Liver (tissue), 9 donors: Measurements from ENCODE around the gene CDK13. TPM values are rescaled to one million over a fixed set of nuclear protein-coding genes. Genes with fewer than 3 reads are reported as not detected.

Source experiments
- DNase-seq: peaks from one replicate; pipeline ENCODE4 v3.0.0-alpha.2; 2017; ENCODE audit warnings: low spot score
- H3K27ac ChIP-seq, 2 donors: one replicate each; pipeline ENCODE4 v1.7.0; 2013; ENCODE audit warnings: inconsistent platforms in 2 of 2, low read length in 2 of 2, control low read depth in 1 of 2, low read depth in 1 of 2, mild to moderate bottlenecking in 1 of 2
- H3K27me3 ChIP-seq, 4 donors: one replicate each; pipeline versions ENCODE4 v1.6.1 to v1.7.0; 2013; ENCODE audit warnings: low read length in 3 of 4, inconsistent platforms in 1 of 4, mild to moderate bottlenecking in 1 of 4, moderate library complexity in 1 of 4; ENCODE audit not compliant: control insufficient read depth in 4 of 4, insufficient read depth in 4 of 4
- H3K36me3 ChIP-seq, 4 donors: one replicate each; pipeline versions ENCODE4 v1.6.1 to v1.7.0; 2013; ENCODE audit warnings: low read length in 3 of 4, mild to moderate bottlenecking in 3 of 4, low read depth in 1 of 4, moderate library complexity in 1 of 4; ENCODE audit not compliant: control insufficient read depth in 4 of 4, insufficient read depth in 3 of 4
- H3K4me1 ChIP-seq, 4 donors: one replicate each; pipeline versions ENCODE4 v1.6.1 to v1.7.0; 2013; ENCODE audit warnings: low read length in 3 of 4, mild to moderate bottlenecking in 3 of 4, moderate library complexity in 1 of 4; ENCODE audit not compliant: control insufficient read depth in 4 of 4, insufficient read depth in 4 of 4
- H3K4me3 ChIP-seq, 3 donors: one replicate each; pipeline versions ENCODE4 v1.6.1 to v1.7.0; 2013; ENCODE audit warnings: low read length in 3 of 3, control low read depth in 1 of 3, low read depth in 1 of 3, mild to moderate bottlenecking in 1 of 3
- H3K9ac ChIP-seq, 2 donors: one replicate each; pipeline ENCODE4 v1.7.0; 2013; ENCODE audit warnings: low read length in 2 of 2, mild to moderate bottlenecking in 2 of 2, moderate library complexity in 2 of 2, control low read depth in 1 of 2, low read depth in 1 of 2
- H3K9me3 ChIP-seq, 4 donors: one replicate each; pipeline versions ENCODE4 v1.6.1 to v1.7.0; 2013; ENCODE audit warnings: low read length in 3 of 4; ENCODE audit not compliant: control insufficient read depth in 4 of 4
- CTCF ChIP-seq: fragments of 150-350 bp; IDR thresholded peaks from 2 replicates; pipeline ENCODE4 v1.5.1; 2017; ENCODE audit warnings: improper control_type of control experiment, low read depth, low read length; ENCODE audit not compliant: missing input control
- EGR1 ChIP-seq, 2 donors: IDR thresholded peaks; 2 replicates each; pipeline ENCODE4 v1.6.1; 2016 to 2018; ENCODE audit warnings: antibody characterized with exemption in 2 of 2, low read depth in 2 of 2
- FOXA1 ChIP-seq: IDR thresholded peaks from 2 replicates; pipeline ENCODE4 v1.6.1; 2016; ENCODE audit warnings: antibody characterized with exemption
- FOXA2 ChIP-seq: IDR thresholded peaks from 2 replicates; pipeline ENCODE4 v1.6.1; 2016; ENCODE audit warnings: antibody characterized with exemption
- GABPA ChIP-seq, 2 donors: IDR thresholded peaks in 1 of 2; conservative IDR thresholded peaks in 1 of 2; 2 replicates each; pipeline ENCODE4 v1.6.1; 2016; ENCODE audit warnings: antibody characterized with exemption in 2 of 2, mild to moderate bottlenecking in 1 of 2, moderate library complexity in 1 of 2
- HNF4A ChIP-seq, 2 donors: conservative IDR thresholded peaks; 2 replicates each; pipeline ENCODE4 v1.6.1; 2016; ENCODE audit warnings: antibody characterized with exemption in 2 of 2, mild to moderate bottlenecking in 2 of 2
- HNF4G ChIP-seq: IDR thresholded peaks from 2 replicates; pipeline ENCODE4 v1.6.1; 2016; ENCODE audit warnings: antibody characterized with exemption
- JUND ChIP-seq, 2 donors: IDR thresholded peaks; 2 replicates each; pipeline ENCODE4 v1.6.1; 2016; ENCODE audit warnings: antibody characterized with exemption in 2 of 2
- MAX ChIP-seq: IDR thresholded peaks from 2 replicates; pipeline ENCODE4 v1.6.1; 2016; ENCODE audit warnings: antibody characterized with exemption
- NR2F2 ChIP-seq: IDR thresholded peaks from 2 replicates; pipeline ENCODE4 v1.6.1; 2016; ENCODE audit warnings: antibody characterized with exemption
- RAD21 ChIP-seq, 2 donors: IDR thresholded peaks; 2 replicates each; pipeline ENCODE4 v1.6.1; 2016; ENCODE audit warnings: antibody characterized with exemption in 2 of 2, mild to moderate bottlenecking in 2 of 2
- RXRA ChIP-seq, 2 donors: IDR thresholded peaks; 2 replicates each; pipeline ENCODE4 v1.6.1; 2017 to 2018; ENCODE audit warnings: antibody characterized with exemption in 2 of 2, mild to moderate bottlenecking in 1 of 2
- SP1 ChIP-seq: IDR thresholded peaks from 2 replicates; pipeline ENCODE4 v1.6.1; 2018; ENCODE audit warnings: antibody characterized with exemption, mild to moderate bottlenecking
- TAF1 ChIP-seq: conservative IDR thresholded peaks from 2 replicates; pipeline ENCODE4 v1.6.1; 2016; ENCODE audit warnings: antibody characterized with exemption, mild to moderate bottlenecking
- YY1 ChIP-seq: IDR thresholded peaks from 2 replicates; pipeline ENCODE4 v1.6.1; 2016; ENCODE audit warnings: antibody characterized with exemption, mild to moderate bottlenecking
- WGBS: extraction: QIAGEN DNeasy Blood & Tissue Kit; methylation state at CpG from one replicate; pipeline ENCODE4 v1.1.7; 2013; 5-methylcytosine and 5-hydroxymethylcytosine counted together
- polyA plus RNA-seq, 2 donors: library from polyadenylated mRNA; stranded (reverse) in 1 of 2; unstranded in 1 of 2; fragments of 200-250 nt in 1 of 2; fragments of >200 nt in 1 of 2; fragmentation: Nextera tagmentation in 1 of 2; extraction: Ambion mirVana in 1 of 2; gene quantifications; one replicate each; pipeline versions ENCODE4 v1.2.1 to v1.2.3, GENCODE V29; 2013 to 2015
- total RNA-seq, 2 donors: library from RNA; depleted of rRNA; stranded (reverse); fragments of >200 nt; gene quantifications; one replicate each; pipeline ENCODE4 v1.2.3, GENCODE V29; 2014
- TF ChIP-seq, protein P1 (sequence below): IDR thresholded peaks from 2 replicates; pipeline ENCODE4 v1.6.1; 2016; ENCODE audit warnings: antibody characterized with exemption, mild to moderate bottlenecking
- TF ChIP-seq, protein P2 (sequence below): IDR thresholded peaks from 2 replicates; pipeline ENCODE4 v1.6.1; 2016; ENCODE audit warnings: antibody characterized with exemption
- donor health status: healthy.
- donor health status: healthy.
- donor health status: healthy.
- donor health status: healthy.
- donor health status: healthy.

Gene CDK13
- total and polyA plus RNA-seq, 4 donors: 8.8 to 51.1 (median 23.2) TPM

- Histone ChIP-seq H3K9me3 (no peaks in the 10 kb centered on the region), H3K36me3 (no peaks in the 10 kb centered on the region), H3K27ac (peak overlapping the region; percentile 94 to 95), H3K4me1 (peaks cover 4 to 35% (median 21%) of the 10 kb centered on the region in 4 donors), H3K27me3 (no peaks in the 10 kb centered on the region), H3K9ac (peak overlapping the region; percentile 45 to 60), H3K4me3 (peak overlapping the region; percentile 87 to 94 (median 92))
- no peak for DNase-seq
- WGBS: 3% methylated on average over 17 of the region's 17 CpGs
- no peak for TF ChIP-seq MAX
- peak; percentile 20 to 28 for TF ChIP-seq HNF4A (conservative IDR thresholded peaks at IDR 0.05)
These were observed 185.2 kb downstream of the CDK13 start for GRCh38 chr7:40135317-40135610.

- Histone ChIP-seq H3K27ac (no peak overlapping the region), H3K9ac (no peak overlapping the region), H3K9me3 (no peaks in the 10 kb centered on the region), H3K36me3 (peaks cover 0 to under 1% (median 0%) of the 10 kb centered on the region in 4 donors), H3K4me1 (peaks cover 2 to 18% (median 7%) of the 10 kb centered on the region in 4 donors), H3K4me3 (no peak overlapping the region), H3K27me3 (no peaks in the 10 kb centered on the region)
- WGBS: 83% methylated on average over 2 of the region's 2 CpGs
- TF ChIP-seq HNF4G (no peak), SP1 (no peak), FOXA1 (no peak), JUND (IDR thresholded peaks at IDR 0.05) (no peak), GABPA (IDR thresholded peaks at IDR 0.05 in 1 of 2, conservative IDR thresholded peaks at IDR 0.05 in 1 of 2) (no peak)
- TF ChIP-seq, protein P1, sequence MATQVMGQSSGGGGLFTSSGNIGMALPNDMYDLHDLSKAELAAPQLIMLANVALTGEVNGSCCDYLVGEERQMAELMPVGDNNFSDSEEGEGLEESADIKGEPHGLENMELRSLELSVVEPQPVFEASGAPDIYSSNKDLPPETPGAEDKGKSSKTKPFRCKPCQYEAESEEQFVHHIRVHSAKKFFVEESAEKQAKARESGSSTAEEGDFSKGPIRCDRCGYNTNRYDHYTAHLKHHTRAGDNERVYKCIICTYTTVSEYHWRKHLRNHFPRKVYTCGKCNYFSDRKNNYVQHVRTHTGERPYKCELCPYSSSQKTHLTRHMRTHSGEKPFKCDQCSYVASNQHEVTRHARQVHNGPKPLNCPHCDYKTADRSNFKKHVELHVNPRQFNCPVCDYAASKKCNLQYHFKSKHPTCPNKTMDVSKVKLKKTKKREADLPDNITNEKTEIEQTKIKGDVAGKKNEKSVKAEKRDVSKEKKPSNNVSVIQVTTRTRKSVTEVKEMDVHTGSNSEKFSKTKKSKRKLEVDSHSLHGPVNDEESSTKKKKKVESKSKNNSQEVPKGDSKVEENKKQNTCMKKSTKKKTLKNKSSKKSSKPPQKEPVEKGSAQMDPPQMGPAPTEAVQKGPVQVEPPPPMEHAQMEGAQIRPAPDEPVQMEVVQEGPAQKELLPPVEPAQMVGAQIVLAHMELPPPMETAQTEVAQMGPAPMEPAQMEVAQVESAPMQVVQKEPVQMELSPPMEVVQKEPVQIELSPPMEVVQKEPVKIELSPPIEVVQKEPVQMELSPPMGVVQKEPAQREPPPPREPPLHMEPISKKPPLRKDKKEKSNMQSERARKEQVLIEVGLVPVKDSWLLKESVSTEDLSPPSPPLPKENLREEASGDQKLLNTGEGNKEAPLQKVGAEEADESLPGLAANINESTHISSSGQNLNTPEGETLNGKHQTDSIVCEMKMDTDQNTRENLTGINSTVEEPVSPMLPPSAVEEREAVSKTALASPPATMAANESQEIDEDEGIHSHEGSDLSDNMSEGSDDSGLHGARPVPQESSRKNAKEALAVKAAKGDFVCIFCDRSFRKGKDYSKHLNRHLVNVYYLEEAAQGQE: no peak
- no peak for DNase-seq
These were observed 187.5 kb downstream of the CDK13 start for GRCh38 chr7:40137563-40137962.

DNA sequence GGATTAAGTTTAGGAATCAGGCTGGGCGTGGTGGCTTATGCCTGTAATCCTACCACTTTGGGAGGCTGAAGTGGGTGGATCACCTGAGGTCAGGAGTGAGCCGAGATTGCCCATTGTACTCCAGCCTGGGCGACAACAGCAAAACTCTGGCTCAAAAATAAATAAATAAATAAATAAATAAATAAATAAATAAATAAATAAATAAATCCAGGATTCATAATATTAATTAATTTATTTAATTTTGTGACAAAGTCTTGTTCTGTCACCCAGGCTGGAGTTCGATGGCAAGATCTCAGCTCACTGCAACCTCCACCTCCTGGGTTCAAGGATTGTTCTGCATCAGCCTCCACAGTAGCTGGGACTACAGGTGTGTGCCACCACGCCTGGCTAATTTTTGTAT, 188.9 kb downstream of the CDK13 start:
- 94% methylated on average over 5 of the region's 5 CpGs for WGBS
- H3K27ac ChIP-seq: no peak overlapping the region
- no peaks in the 10 kb centered on the region for H3K9me3 ChIP-seq
- H3K4me1 ChIP-seq: peaks cover 0 to 12% (median 3%) of the 10 kb centered on the region in 4 donors
- no peak overlapping the region for H3K4me3 ChIP-seq
- H3K9ac ChIP-seq: no peak overlapping the region
- peaks cover 0 to 1% (median 0%) of the 10 kb centered on the region in 4 donors for H3K36me3 ChIP-seq
- H3K27me3 ChIP-seq: no peaks in the 10 kb centered on the region
- DNase-seq: no peak
- TF ChIP-seq RAD21 (IDR thresholded peaks at IDR 0.05) (no peak), FOXA2 (no peak), MAX (no peak), TAF1 (no peak), EGR1 (IDR thresholded peaks at IDR 0.05; ENCODE audit: low read depth in 2 of 2) (no peak), NR2F2 (no peak), CTCF (no peak), SP1 (no peak), RXRA (IDR thresholded peaks at IDR 0.05) (no peak), HNF4G (no peak), YY1 (no peak), GABPA (IDR thresholded peaks at IDR 0.05 in 1 of 2, conservative IDR thresholded peaks at IDR 0.05 in 1 of 2) (no peak), FOXA1 (no peak)
- TF ChIP-seq, protein P1: no peak
- TF ChIP-seq, protein P2, sequence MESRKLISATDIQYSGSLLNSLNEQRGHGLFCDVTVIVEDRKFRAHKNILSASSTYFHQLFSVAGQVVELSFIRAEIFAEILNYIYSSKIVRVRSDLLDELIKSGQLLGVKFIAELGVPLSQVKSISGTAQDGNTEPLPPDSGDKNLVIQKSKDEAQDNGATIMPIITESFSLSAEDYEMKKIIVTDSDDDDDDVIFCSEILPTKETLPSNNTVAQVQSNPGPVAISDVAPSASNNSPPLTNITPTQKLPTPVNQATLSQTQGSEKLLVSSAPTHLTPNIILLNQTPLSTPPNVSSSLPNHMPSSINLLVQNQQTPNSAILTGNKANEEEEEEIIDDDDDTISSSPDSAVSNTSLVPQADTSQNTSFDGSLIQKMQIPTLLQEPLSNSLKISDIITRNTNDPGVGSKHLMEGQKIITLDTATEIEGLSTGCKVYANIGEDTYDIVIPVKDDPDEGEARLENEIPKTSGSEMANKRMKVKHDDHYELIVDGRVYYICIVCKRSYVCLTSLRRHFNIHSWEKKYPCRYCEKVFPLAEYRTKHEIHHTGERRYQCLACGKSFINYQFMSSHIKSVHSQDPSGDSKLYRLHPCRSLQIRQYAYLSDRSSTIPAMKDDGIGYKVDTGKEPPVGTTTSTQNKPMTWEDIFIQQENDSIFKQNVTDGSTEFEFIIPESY: no peak
